ENCODE data around the gene RAPGEF3.

RAPGEF3 gene

DNA sequence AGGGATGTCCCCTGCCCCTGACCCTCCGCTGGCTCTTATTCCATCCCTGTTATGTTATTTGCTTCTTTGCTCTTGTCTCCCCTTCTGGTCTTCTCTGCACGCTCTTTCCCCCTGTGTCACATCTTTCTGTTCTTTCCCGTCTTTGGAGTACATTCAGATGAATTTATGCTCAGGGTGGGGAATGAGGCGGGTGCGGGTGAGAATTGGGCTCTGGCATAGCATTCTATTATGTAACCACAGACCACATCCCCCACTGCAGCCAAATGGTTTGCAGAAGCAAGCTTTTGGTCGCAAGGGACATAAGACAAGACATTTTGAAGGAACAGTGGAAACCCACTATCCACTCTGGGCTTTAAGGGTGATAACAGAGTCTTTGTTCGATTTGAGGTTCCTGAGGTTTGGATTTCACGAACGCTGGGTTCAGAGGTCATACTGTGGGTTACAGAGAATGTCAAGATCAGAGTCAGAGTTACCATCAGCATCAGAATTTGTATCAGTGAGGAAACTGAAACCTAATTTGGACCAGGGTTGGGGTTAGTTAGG lies 37.2 kb downstream of the RAPGEF3 start:
- Mint-ChIP-seq H3K27me3 (no peaks in the 10 kb centered on the region), H3K4me1 (ENCODE audit: low read depth) (peaks cover 68% of the 10 kb centered on the region), H3K36me3 (ENCODE audit: low read depth) (peaks cover 18% of the 10 kb centered on the region), H3K27ac (peak overlapping the region; percentile 27), H3K9me3 (no peaks in the 10 kb centered on the region), H3K4me3 (peak overlapping the region; percentile 8)

DNA sequence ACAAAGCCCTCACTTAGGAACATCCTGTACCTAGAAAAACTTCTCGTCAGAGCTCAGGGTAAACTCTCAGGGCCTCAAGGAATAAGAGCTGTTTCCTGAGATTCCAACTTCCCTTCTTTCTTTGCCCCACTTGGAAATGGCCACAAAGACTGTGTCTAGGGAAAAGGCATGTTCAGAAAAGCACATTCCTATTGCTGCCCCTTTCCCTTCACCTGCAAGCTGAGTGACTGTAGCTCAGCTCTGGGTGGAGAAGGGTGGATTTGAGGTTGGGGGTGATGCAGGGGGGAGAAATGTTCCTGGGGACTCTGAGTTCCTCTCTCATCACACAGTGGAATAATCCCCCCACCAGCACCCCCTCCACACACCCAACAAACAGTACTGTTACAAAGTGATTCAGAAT lies 40.1 kb downstream of the RAPGEF3 start:
- H3K4me3 Mint-ChIP-seq = no peak overlapping the region
- H3K9me3 Mint-ChIP-seq = no peaks in the 10 kb centered on the region
- H3K27me3 Mint-ChIP-seq = no peaks in the 10 kb centered on the region
- H3K27ac Mint-ChIP-seq = no peak overlapping the region
- peaks cover 12% of the 10 kb centered on the region for H3K36me3 Mint-ChIP-seq (ENCODE audit: low read depth)
- H3K4me1 Mint-ChIP-seq (ENCODE audit: low read depth) = peaks cover 67% of the 10 kb centered on the region

DNA sequence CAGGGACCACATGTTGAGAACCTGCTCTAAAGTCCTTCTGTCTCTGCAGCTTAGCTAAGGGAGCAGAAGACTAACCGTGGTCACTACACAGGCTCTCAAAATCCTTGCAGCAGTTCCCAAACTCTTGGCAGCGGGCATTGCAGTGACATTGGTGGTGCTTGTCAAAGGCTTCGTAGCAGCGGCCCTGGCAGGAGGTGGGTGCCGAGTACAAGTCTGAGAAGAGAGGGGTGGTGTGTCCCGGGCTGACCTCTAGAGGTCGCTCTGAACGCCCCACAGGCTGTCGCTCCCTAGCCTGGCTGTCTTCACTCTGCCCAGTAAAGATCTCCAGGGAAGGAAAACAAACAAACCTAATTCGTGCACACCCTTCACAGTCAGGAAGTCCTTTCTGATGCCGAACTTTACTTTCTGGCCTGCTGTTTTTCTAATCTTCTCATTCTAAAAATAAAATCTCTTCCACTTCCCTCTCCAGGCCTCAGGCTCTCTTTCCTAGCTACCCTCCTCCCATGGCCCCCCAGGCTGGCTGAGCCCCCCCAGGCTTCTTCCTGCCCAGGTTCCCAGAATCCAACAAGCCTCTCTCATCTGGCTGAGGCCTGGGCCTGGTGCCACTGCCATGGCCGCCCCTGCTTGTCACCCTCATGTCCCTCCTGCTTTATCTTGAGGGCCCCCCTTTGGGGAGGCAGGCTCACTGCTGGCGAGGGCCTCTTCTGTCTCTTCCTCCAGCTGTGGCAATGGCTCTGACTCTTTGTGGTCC lies 41.1 kb downstream of the RAPGEF3 start:
- Mint-ChIP-seq H3K27me3 (no peaks in the 10 kb centered on the region), H3K36me3 (ENCODE audit: low read depth) (peaks cover 12% of the 10 kb centered on the region)

DNA sequence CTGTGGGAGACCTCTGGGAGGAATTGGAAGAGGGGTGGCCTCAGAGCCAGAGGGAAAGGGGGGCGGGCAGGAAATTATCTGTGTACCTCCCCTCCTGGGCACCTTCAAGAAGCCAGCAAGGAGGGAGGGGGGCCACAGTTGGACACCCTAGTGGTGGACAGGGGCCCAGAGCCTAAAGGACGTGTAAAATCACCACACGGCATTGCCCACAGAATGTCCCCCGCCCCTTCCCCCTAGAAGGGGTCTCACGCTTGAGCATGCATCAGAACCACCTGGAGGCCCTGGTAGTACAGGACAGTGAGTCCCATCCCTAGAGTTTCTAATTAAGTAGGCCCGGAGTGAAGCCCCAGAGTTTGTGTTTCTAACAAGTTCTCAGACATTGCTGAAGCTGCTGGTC lies 41.6 kb downstream of the RAPGEF3 start:
- Mint-ChIP-seq H3K9me3 (no peaks in the 10 kb centered on the region), H3K4me3 (no peak overlapping the region), H3K36me3 (ENCODE audit: low read depth) (peaks cover 12% of the 10 kb centered on the region), H3K27ac (no peak overlapping the region), H3K4me1 (ENCODE audit: low read depth) (peaks cover 54% of the 10 kb centered on the region), H3K27me3 (no peaks in the 10 kb centered on the region)

More for the DNA sequence above, 41.1 kb downstream of the RAPGEF3 start:
- H3K4me3 Mint-ChIP-seq = no peak overlapping the region
- H3K9me3 Mint-ChIP-seq = no peaks in the 10 kb centered on the region
- H3K4me1 Mint-ChIP-seq (ENCODE audit: low read depth) = peaks cover 60% of the 10 kb centered on the region
- peak overlapping the region; percentile 62 for H3K27ac Mint-ChIP-seq

DNA sequence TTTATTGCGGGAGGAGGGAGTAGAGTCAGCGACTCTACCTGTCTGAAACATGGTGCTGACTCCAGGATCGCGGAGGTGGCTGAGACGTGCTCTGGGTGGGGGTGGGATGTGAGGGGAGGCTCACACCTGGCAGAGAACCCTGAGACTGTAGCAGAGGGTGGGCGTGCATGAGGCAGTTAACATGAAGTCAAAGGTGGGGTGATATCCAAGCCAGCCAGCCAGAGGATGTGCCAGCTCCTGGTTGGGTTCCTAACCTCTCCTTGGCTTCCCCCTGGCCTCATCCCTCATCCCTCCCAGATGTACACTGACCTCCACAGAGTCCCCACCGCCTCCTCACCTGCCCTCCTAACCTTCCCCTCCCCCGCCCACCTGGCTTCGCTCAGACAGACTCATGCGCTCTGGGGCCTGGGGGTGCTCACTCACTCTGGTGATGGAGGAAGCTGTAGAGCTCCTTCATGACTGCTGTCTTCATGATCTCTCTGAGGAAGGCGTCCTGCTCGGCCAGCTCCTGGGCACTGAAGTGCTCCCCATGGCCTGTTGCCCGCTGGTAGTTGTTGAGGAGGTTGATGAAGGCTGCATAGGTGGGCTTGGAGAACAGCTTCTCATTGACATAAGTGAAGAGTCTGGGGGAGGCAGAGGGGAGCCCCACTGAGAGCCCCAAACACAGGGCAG lies 42.7 kb downstream of the RAPGEF3 start:
- Mint-ChIP-seq H3K27ac (no peak overlapping the region), H3K4me3 (no peak overlapping the region)

DNA sequence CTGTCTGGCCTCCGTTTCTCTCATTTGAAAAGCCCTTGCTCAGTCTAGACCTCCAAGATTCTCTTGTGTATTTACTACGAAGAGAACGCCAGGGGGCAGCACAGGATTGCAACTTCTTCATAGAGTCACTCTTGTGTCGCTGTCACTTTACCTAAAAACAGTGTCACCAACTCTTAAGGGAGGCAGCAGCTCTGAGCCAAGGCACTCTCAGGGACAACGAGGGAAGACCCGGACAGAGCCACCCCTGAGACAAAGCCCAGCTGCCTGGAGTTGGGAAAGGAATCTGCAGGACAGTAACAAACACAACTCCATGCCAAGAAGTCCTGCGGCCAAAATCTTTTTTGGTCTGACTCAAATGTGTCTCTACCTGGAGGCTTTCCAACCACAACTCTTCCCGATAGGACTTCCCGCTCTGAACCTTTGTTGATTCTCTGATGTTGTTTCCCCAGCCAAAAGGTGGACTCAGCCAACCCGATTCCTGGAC lies 43.2 kb downstream of the RAPGEF3 start:
- no peak overlapping the region for H3K27ac Mint-ChIP-seq
- peaks cover 5% of the 10 kb centered on the region for H3K36me3 Mint-ChIP-seq (ENCODE audit: low read depth)
- no peak overlapping the region for H3K4me3 Mint-ChIP-seq
- H3K27me3 Mint-ChIP-seq = no peaks in the 10 kb centered on the region
- no peaks in the 10 kb centered on the region for H3K9me3 Mint-ChIP-seq
- H3K4me1 Mint-ChIP-seq (ENCODE audit: low read depth) = peaks cover 38% of the 10 kb centered on the region

More for the DNA sequence above, 42.7 kb downstream of the RAPGEF3 start:
- no peaks in the 10 kb centered on the region for H3K27me3 Mint-ChIP-seq
- H3K9me3 Mint-ChIP-seq = no peaks in the 10 kb centered on the region
- H3K4me1 Mint-ChIP-seq (ENCODE audit: low read depth) = peaks cover 44% of the 10 kb centered on the region
- H3K36me3 Mint-ChIP-seq (ENCODE audit: low read depth) = peaks cover 9% of the 10 kb centered on the region

DNA sequence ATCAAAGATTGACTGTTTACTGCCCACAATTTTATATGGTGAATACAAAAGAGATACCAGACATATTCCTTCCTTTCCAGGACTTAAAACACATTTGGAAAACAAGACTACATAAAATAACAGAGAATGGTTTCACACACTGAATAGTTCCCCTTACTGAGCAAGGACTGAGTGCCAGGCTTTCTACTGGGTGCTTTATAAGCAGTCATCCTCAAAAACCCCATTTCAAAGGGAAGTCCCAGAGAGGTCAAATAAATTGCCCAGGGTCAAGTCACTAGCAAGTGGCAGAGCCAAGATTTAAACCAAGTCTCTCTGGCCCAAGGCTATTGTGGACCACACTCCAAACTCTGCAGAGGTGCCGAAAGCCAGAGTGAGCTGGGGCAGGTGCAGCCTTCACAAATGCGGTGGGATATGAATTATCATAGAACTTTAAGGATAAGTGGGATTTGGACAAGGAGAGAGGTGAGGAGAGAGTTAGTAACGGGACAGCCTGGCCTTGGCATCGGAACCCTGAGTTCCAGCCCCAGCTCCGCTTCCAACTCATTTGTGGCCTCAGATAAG lies 43.8 kb downstream of the RAPGEF3 start:
- peaks cover 39% of the 10 kb centered on the region for H3K4me1 Mint-ChIP-seq (ENCODE audit: low read depth)
- H3K36me3 Mint-ChIP-seq (ENCODE audit: low read depth) = peaks cover 2% of the 10 kb centered on the region
- no peaks in the 10 kb centered on the region for H3K9me3 Mint-ChIP-seq
- no peak overlapping the region for H3K27ac Mint-ChIP-seq
- no peaks in the 10 kb centered on the region for H3K27me3 Mint-ChIP-seq
- no peak overlapping the region for H3K4me3 Mint-ChIP-seq

DNA sequence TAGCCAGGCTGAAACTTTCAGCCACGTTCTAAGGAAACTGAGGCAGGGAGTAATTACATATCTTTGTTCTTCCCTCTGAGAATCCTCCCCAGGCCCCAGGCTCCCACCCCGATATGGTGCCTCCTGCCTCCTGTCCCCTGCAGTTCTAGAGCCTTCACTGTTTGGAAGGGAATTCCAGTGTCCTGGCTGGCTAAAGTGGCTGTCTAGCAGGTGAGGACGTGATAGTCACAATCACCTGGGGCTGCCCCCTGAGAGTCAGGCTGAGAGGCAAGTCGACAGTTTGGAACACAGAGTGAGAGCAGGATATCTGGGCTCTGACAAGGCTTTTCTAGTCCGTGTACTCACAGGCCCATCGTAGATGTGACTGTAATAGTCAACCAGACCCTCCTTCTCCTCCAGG lies 46.5 kb downstream of the RAPGEF3 start:
- Mint-ChIP-seq H3K4me1 (ENCODE audit: low read depth) (peaks cover 52% of the 10 kb centered on the region), H3K27me3 (no peaks in the 10 kb centered on the region), H3K36me3 (ENCODE audit: low read depth) (no peaks in the 10 kb centered on the region), H3K4me3 (no peak overlapping the region), H3K9me3 (no peaks in the 10 kb centered on the region), H3K27ac (no peak overlapping the region)

DNA sequence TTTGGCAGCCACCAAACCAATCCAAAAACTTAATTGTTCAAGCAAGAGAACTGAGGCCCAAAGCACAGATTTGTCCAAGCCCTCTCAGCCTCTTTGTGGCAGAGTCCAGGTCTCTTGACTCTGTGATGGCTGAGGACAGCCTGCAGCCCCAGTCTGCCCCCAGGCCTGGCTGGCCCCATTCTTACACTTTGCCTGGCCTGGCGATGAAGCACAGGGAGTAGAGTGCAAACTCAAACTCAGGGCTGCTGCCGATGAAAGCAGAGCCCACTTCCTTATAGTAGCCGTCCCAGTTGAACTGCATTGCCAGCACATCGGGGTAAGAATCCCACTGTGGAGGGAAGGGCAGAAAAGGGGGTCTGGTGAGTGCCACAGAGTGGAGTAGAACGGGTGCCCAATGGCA lies 47.2 kb downstream of the RAPGEF3 start:
- no peak overlapping the region for H3K27ac Mint-ChIP-seq
- no peak overlapping the region for H3K4me3 Mint-ChIP-seq
- H3K4me1 Mint-ChIP-seq (ENCODE audit: low read depth) = peaks cover 49% of the 10 kb centered on the region

DNA sequence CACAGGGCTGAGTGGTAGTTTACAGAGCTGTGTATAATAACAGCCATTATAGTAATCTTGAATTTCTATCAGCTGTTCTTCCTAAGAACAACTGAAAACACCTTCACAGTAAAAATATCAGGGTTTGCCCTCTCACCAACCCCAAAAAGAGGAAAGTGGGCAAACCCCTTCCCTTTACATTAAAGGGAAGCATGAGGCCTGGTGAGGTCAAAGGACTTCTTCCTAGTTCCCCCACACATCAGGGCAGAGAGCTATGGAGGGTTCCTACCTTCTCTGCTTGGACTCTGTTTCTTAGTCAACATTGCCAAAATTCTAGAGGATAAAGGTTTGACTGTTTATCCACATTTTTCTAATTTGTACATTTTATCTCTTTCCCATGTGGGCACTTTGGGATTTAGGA lies 48.4 kb downstream of the RAPGEF3 start:
- H3K27ac Mint-ChIP-seq = no peak overlapping the region
- peaks cover 46% of the 10 kb centered on the region for H3K4me1 Mint-ChIP-seq (ENCODE audit: low read depth)
- H3K4me3 Mint-ChIP-seq = no peak overlapping the region
- H3K9me3 Mint-ChIP-seq = no peaks in the 10 kb centered on the region
- no peaks in the 10 kb centered on the region for H3K27me3 Mint-ChIP-seq
- no peaks in the 10 kb centered on the region for H3K36me3 Mint-ChIP-seq (ENCODE audit: low read depth)

More for the DNA sequence above, 47.2 kb downstream of the RAPGEF3 start:
- no peaks in the 10 kb centered on the region for H3K9me3 Mint-ChIP-seq
- no peaks in the 10 kb centered on the region for H3K27me3 Mint-ChIP-seq
- no peaks in the 10 kb centered on the region for H3K36me3 Mint-ChIP-seq (ENCODE audit: low read depth)

DNA sequence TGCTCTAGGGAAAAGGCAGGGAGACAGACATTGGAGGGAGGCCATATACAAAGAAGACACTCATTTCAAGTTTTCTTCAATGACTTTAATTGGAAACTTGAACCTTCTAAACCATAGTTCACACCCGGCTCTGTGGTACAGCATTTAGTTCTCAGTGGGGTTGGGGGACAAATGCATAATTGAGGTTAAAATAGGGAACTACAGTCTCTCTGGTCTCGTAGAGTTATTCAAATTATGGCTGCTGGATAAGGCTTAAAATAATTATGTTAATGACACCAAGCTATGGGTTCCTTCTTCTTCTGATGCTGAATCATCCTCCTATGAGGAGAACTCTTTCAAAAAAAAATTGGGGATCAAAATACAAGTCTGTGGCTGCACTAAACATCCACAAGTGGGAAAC lies 49.0 kb downstream of the RAPGEF3 start:
- Mint-ChIP-seq H3K36me3 (ENCODE audit: low read depth) (peaks cover 4% of the 10 kb centered on the region), H3K4me1 (ENCODE audit: low read depth) (peaks cover 46% of the 10 kb centered on the region), H3K27me3 (no peaks in the 10 kb centered on the region), H3K9me3 (no peaks in the 10 kb centered on the region), H3K4me3 (no peak overlapping the region), H3K27ac (peak overlapping the region; percentile 21)

DNA sequence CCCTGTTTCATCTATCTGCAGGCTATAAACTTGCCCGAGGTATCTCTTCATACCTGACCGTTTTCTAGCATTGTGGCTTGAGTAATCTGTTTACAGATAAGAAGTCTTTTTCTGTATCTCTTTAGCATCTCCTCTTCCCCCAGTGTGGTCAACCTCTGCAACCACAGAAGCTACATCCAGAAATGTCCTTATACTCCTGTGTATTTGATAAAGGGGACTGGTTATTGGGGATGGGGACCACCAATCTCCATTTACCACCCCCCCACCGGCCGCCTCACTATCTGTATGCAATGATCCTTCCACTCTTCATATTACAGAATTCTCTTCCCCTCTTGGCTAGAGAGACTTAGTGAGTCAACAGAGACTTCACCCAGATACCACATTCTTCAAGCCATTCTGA lies 49.4 kb downstream of the RAPGEF3 start:
- H3K4me1 Mint-ChIP-seq (ENCODE audit: low read depth) = peaks cover 47% of the 10 kb centered on the region
- H3K27ac Mint-ChIP-seq = peak overlapping the region; percentile 21
- H3K4me3 Mint-ChIP-seq = no peak overlapping the region

DNA sequence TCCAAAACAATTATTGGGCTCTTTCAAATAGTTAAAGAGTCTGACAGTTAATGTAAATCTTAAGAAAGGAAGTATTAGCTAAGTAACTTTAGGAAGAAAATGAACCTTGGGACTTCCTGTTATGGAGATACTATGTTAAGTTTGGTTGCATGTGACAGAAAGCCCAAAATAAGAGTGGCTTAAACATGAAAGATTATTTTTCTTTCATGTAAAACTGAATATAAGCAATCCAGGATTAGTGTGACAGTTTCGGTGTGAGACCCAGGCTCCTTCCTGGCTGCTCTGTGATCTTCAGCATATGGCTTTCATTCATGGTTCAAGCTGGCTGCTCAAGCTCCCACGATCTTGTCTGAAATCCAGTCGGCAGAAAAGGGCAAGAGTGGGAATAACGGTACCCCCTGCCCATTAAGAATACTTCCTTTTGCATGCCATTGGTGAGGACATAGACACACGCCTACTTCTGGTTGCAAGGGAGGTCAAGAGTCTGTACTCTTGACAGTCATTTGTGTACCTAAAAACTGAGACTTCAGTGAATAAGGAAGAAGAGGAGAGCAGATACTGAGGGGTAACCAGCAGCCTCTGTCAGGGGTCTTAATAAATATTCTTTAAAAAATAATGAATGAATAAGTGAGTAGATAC lies 50.7 kb downstream of the RAPGEF3 start:
- Mint-ChIP-seq H3K27me3 (no peaks in the 10 kb centered on the region), H3K4me3 (peak overlapping the region; percentile 91), H3K9me3 (no peaks in the 10 kb centered on the region), H3K4me1 (ENCODE audit: low read depth) (peaks cover 59% of the 10 kb centered on the region), H3K36me3 (ENCODE audit: low read depth) (peaks cover 13% of the 10 kb centered on the region), H3K27ac (peak overlapping the region; percentile 22)

More for the DNA sequence above, 49.4 kb downstream of the RAPGEF3 start:
- Mint-ChIP-seq H3K27me3 (no peaks in the 10 kb centered on the region), H3K9me3 (no peaks in the 10 kb centered on the region), H3K36me3 (ENCODE audit: low read depth) (peaks cover 5% of the 10 kb centered on the region)

DNA sequence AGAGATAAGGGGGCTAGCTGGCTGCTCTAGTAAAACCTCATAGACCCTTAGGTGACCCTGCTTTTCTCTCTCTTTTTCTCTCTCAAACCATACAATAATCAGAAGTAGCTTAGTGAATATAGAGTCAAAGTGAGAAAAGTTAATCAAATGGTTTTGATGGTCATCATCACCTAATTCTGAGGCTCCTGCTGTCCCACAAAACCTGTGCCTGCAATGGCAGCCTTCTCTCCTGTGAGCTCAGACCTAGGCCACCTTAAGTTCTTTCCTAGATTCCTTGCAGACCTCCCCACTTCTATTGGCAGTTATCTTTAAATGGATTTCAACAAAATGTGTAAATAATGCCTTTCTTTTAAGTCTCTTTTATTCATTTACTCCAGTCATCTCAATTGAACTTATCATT lies 51.3 kb downstream of the RAPGEF3 start:
- peaks cover 65% of the 10 kb centered on the region for H3K4me1 Mint-ChIP-seq (ENCODE audit: low read depth)
- no peaks in the 10 kb centered on the region for H3K9me3 Mint-ChIP-seq
- no peaks in the 10 kb centered on the region for H3K27me3 Mint-ChIP-seq
- H3K4me3 Mint-ChIP-seq = peak overlapping the region; percentile 91
- H3K27ac Mint-ChIP-seq = peak overlapping the region; percentile 36
- H3K36me3 Mint-ChIP-seq (ENCODE audit: low read depth) = peaks cover 17% of the 10 kb centered on the region
